HepG2 (cell line): ENCODE data around the gene GLO1. TPM values are rescaled to one million over a fixed set of nuclear protein-coding genes. Genes with fewer than 3 reads are reported as not detected.
A peak's percentile ranks its signal among the peaks of the same experiment; 100 is the strongest.

Experiments
- E2F5 ChIP-seq: sonication (generic); formaldehyde crosslinking; conservative IDR thresholded peaks from 2 replicates; pipeline ENCODE4 v1.4.0; 2020; ENCODE audit warnings: missing genetic modification reagents
- HNF4G ChIP-seq, 2 experiments: sonication (generic) in 1 of 2; formaldehyde crosslinking in 1 of 2; IDR thresholded peaks; 2 replicates each; pipeline versions ENCODE4 v1.4.0 to v1.6.1; 2011 to 2020; ENCODE audit warnings: borderline replicate concordance in 2 of 2, low read depth in 2 of 2, mild to moderate bottlenecking in 2 of 2, low read length in 1 of 2, missing genetic modification reagents in 1 of 2, moderate library complexity in 1 of 2
- HNRNPUL1 ChIP-seq: fragments of 200-400 bp; formaldehyde crosslinking; IDR thresholded peaks from 2 replicates; pipeline ENCODE4 v1.6.1; 2017; ENCODE audit warnings: low read depth, mild to moderate bottlenecking, low read length, moderate library complexity
- MED13 ChIP-seq: sonication (generic); formaldehyde crosslinking; IDR thresholded peaks from 2 replicates; pipeline ENCODE4 v1.5.0; 2020; ENCODE audit warnings: missing genetic modification reagents
- MEIS2 ChIP-seq: sonication (generic); formaldehyde crosslinking; IDR thresholded peaks from 2 replicates; pipeline ENCODE4 v1.9.0; 2021; ENCODE audit warnings: mild to moderate bottlenecking, missing genetic modification reagents
- ZBTB2 ChIP-seq: sonication (generic); formaldehyde crosslinking; IDR thresholded peaks from 2 replicates; pipeline ENCODE4 v1.8.0; 2022; ENCODE audit warnings: low read depth, missing genetic modification reagents
- ZBTB20 ChIP-seq: sonication (generic); formaldehyde crosslinking; IDR thresholded peaks from 2 replicates; pipeline ENCODE4 v1.8.1; 2023; ENCODE audit warnings: missing genetic modification reagents, low read depth, mild to moderate bottlenecking, borderline replicate concordance
- ZNF143 ChIP-seq: sonication (generic); formaldehyde crosslinking; IDR thresholded peaks from 2 replicates; pipeline ENCODE4 v1.4.0; 2020; ENCODE audit warnings: missing genetic modification reagents
- ZNF790 ChIP-seq: sonication (generic); formaldehyde crosslinking; IDR thresholded peaks from 2 replicates; pipeline ENCODE4 v1.8.0; 2022; ENCODE audit warnings: missing genetic modification reagents, mild to moderate bottlenecking, borderline replicate concordance
- ZSCAN9 ChIP-seq: IDR thresholded peaks from 2 replicates; pipeline ENCODE4 v1.6.1; 2016; ENCODE audit warnings: borderline replicate concordance
- polyA plus RNA-seq, 8 experiments: library from polyadenylated mRNA; depleted of rRNA in 3 of 8; stranded (reverse) in 7 of 8; unstranded in 1 of 8; fragments of >200 nt; fragmentation: Illumina TruSeq in 4 of 8; extraction: Trizol in 4 of 8; gene quantifications; 2 replicates each; pipeline versions ENCODE4 v1.2.1 to v1.2.3, GENCODE V29; 2011 to 2016; ENCODE audit warnings: low read depth in 4 of 8, missing spikeins in 1 of 8, mixed read lengths in 1 of 8; ENCODE audit not compliant: insufficient read depth in 1 of 8
- total RNA-seq, 5 experiments: library from RNA; depleted of rRNA; stranded (reverse); fragments of >200 nt; fragmentation: Illumina TruSeq; extraction: Trizol; gene quantifications; 2 replicates each; pipeline ENCODE4 v1.2.3, GENCODE V29; 2016; ENCODE audit warnings: low read depth in 1 of 5
- TF ChIP-seq, protein P1 (sequence below), 2 experiments: fragments of 450-650 bp in 1 of 2; sonication (generic) in 1 of 2; formaldehyde crosslinking in 1 of 2; IDR thresholded peaks; 2 replicates each; pipeline versions ENCODE4 v1.6.1 to v1.8.0; 2016 to 2022; ENCODE audit warnings: antibody characterized with exemption in 1 of 2, mild to moderate bottlenecking in 1 of 2, missing genetic modification reagents in 1 of 2
- TF ChIP-seq, protein P2 (sequence below): IDR thresholded peaks from 2 replicates; pipeline ENCODE4 v1.6.1; 2016
- TF ChIP-seq, protein P3 (sequence below): sonication (generic); formaldehyde crosslinking; IDR thresholded peaks from 2 replicates; pipeline ENCODE4 v1.4.0; 2020; ENCODE audit warnings: mild to moderate bottlenecking, missing genetic modification reagents

GLO1 gene
- total and polyA plus RNA-seq, 2 of the 13 experiments (the other 11 are each of a cell fraction or from before 2014, with no cell fraction given) = 77.1 to 177 TPM

DNA sequence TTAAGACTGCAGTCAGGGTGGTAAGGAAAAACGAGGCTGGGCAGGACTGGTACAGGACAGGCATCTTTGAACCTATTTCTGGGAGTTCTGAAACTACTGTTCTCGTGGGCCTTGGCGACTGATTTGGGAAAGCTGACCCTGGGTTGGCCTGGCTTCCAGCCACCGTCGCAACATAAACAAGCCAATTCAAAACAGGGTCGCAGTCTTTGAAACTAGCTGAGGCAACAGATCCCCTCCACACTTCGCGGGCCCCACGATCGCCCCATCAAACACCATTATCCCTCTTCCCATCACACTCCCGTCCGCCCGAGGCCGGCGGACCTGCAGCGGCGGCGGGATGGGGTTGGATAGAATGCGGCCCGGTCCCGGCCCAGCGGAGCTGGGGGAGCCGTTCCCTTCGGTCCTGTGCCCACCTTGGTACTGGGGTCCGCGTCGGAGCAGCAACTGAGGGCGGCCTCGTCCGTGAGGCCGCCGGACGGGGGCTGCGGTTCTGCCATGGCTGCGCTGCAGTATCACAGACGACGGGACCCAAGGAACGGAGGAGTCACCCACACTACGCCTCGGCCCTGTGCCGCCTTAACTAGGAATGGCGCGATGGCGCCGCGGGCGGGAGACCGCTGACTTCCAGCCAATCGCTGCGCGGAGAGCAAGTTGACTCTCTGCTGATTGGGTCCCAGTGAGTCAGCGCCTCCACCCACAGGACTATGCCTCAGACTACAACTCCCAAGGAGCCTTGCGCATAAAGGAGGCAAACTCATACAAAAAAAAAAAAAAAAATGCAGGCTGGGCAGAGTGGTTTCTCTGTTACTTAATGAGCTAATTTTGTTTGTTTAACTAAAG lies at the start of gene GLO1 (continued):
- TF ChIP-seq MEIS2 (peak; percentile 66; the same call in 1 of the 2 replicates), ZNF143 (peak; percentile 94), E2F5 (CRISPR knock-in tag) (0 out of 2 replicates have a peak, but pooled peaks have one; percentile 64), HNRNPUL1 (no peak), ZBTB2 (CRISPR knock-in tag) (no peak), HNF4G (IDR thresholded peaks at IDR 0.05; ENCODE audit: borderline replicate concordance, low read depth, low read length) (0 out of 2 replicates have a peak, but pooled peaks have one; percentile 7), HNF4G (CRISPR knock-in tag; IDR thresholded peaks at IDR 0.05; ENCODE audit: borderline replicate concordance, low read depth) (no peak), MED13 (CRISPR knock-in tag) (0 out of 2 replicates have a peak, but pooled peaks have one; percentile 20), ZNF790 (CRISPR knock-in tag) (no peak), ZSCAN9 (CRISPR knock-in tag) (peak; percentile 88), ZBTB20 (CRISPR knock-in tag) (no peak; the same call in 1 of the 2 replicates)
- TF ChIP-seq, protein P1, sequence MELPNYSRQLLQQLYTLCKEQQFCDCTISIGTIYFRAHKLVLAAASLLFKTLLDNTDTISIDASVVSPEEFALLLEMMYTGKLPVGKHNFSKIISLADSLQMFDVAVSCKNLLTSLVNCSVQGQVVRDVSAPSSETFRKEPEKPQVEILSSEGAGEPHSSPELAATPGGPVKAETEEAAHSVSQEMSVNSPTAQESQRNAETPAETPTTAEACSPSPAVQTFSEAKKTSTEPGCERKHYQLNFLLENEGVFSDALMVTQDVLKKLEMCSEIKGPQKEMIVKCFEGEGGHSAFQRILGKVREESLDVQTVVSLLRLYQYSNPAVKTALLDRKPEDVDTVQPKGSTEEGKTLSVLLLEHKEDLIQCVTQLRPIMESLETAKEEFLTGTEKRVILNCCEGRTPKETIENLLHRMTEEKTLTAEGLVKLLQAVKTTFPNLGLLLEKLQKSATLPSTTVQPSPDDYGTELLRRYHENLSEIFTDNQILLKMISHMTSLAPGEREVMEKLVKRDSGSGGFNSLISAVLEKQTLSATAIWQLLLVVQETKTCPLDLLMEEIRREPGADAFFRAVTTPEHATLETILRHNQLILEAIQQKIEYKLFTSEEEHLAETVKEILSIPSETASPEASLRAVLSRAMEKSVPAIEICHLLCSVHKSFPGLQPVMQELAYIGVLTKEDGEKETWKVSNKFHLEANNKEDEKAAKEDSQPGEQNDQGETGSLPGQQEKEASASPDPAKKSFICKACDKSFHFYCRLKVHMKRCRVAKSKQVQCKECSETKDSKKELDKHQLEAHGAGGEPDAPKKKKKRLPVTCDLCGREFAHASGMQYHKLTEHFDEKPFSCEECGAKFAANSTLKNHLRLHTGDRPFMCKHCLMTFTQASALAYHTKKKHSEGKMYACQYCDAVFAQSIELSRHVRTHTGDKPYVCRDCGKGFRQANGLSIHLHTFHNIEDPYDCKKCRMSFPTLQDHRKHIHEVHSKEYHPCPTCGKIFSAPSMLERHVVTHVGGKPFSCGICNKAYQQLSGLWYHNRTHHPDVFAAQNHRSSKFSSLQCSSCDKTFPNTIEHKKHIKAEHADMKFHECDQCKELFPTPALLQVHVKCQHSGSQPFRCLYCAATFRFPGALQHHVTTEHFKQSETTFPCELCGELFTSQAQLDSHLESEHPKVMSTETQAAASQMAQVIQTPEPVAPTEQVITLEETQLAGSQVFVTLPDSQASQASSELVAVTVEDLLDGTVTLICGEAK (IDR thresholded peaks at IDR 0.05) = no peak
- TF ChIP-seq, protein P1 (CRISPR knock-in tag; IDR thresholded peaks at IDR 0.05) = peak; percentile 86
- TF ChIP-seq, protein P2, sequence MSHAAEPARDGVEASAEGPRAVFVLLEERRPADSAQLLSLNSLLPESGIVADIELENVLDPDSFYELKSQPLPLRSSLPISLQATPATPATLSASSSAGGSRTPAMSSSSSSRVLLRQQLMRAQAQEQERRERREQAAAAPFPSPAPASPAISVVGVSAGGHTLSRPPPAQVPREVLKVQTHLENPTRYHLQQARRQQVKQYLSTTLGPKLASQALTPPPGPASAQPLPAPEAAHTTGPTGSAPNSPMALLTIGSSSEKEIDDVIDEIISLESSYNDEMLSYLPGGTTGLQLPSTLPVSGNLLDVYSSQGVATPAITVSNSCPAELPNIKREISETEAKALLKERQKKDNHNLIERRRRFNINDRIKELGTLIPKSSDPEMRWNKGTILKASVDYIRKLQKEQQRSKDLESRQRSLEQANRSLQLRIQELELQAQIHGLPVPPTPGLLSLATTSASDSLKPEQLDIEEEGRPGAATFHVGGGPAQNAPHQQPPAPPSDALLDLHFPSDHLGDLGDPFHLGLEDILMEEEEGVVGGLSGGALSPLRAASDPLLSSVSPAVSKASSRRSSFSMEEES (CRISPR knock-in tag) = peak; percentile 51
- TF ChIP-seq, protein P3, sequence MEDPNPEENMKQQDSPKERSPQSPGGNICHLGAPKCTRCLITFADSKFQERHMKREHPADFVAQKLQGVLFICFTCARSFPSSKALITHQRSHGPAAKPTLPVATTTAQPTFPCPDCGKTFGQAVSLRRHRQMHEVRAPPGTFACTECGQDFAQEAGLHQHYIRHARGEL (CRISPR knock-in tag) = no peak; the same call in 1 of the 2 replicates
